DMS53 treated with DMSO at 0.1 percent for 48 hours (cell line): ENCODE results near the gene STPG3.

Experiments
- DNase-seq: peaks from one replicate; lab custom pipeline; 2025; ENCODE audit not compliant: unreplicated experiment; lab: John Stamatoyannopoulos, UW

The STPG3 gene

GRCh38 chr9:137299203-137299565, 48.1 kb downstream of the STPG3 start:
- no peak for DNase-seq

GRCh38 chr9:137299938-137300337, 48.9 kb downstream of the STPG3 start:
- DNase-seq: no peak

GRCh38 chr9:137300567-137301080, 49.5 kb downstream of the STPG3 start:
- DNase-seq: no peak

GRCh38 chr9:137301081-137301947, 50.2 kb downstream of the STPG3 start:
- DNase-seq: peak; percentile 31

- DNase-seq: peak; percentile 73
Measured at GRCh38 chr9:137302118-137302448, 51.0 kb downstream of the STPG3 start, which contains the start of gene NRARP. NRARP (minus strand) TSS chr9:137302271; CDS start chr9:137301928, 343 bp downstream.

- peak; percentile 37 for DNase-seq
Measured at GRCh38 chr9:137302449-137303150, 51.5 kb downstream of the STPG3 start.
